NT2/D1 (cell line): ENCODE results near the gene PPP1R17.

Experiments
- DNase-seq: peaks from one replicate; pipeline ENCODE4 v3.0.0-alpha.2; 2011; ENCODE audit warnings: low read depth, low spot score
- H3K27me3 ChIP-seq: 2 replicates; pipeline ENCODE4 v1.6.0; 2011; ENCODE audit warnings: mild to moderate bottlenecking; ENCODE audit not compliant: insufficient read length, insufficient read depth
- H3K36me3 ChIP-seq: 2 replicates; pipeline ENCODE4 v1.6.1; 2011; ENCODE audit warnings: mild to moderate bottlenecking, low read length, mixed read lengths; ENCODE audit not compliant: insufficient read depth, insufficient read length
- H3K4me1 ChIP-seq: 2 replicates; pipeline ENCODE4 v1.5.1; 2011; ENCODE audit not compliant: insufficient read depth, insufficient read length
- H3K4me3 ChIP-seq: 2 replicates; pipeline ENCODE4 v1.5.1; 2011; ENCODE audit warnings: low read depth; ENCODE audit not compliant: insufficient read length
- H3K9ac ChIP-seq: 2 replicates; pipeline ENCODE4 v1.6.0; 2011; ENCODE audit warnings: low read depth; ENCODE audit not compliant: insufficient read length
- H3K9me3 ChIP-seq: 2 replicates; pipeline ENCODE4 v1.5.1; 2011; ENCODE audit warnings: mild to moderate bottlenecking, low read length; ENCODE audit not compliant: insufficient read depth
- SUZ12 ChIP-seq: IDR thresholded peaks from 2 replicates; pipeline ENCODE4 v1.6.1; 2011; ENCODE audit not compliant: insufficient read length, insufficient read depth; ENCODE audit errors: extremely low read depth
- YY1 ChIP-seq: IDR thresholded peaks from 2 replicates; pipeline ENCODE4 v1.6.1; 2011; ENCODE audit not compliant: insufficient read length, insufficient read depth
- ZNF274 ChIP-seq: IDR thresholded peaks from 2 replicates; pipeline ENCODE4 v1.6.1; 2011; ENCODE audit warnings: mild to moderate bottlenecking, low read depth, low read length

Gene PPP1R17

GRCh38 chr7:31683445-31684225 is 3.4 kb upstream of the PPP1R17 start:
- no peaks in the 10 kb centered on the region for H3K4me1 ChIP-seq
- no peaks in the 10 kb centered on the region for H3K27me3 ChIP-seq
- no peak for DNase-seq
- no peak overlapping the region for H3K9ac ChIP-seq
- no peaks in the 10 kb centered on the region for H3K36me3 ChIP-seq
- H3K9me3 ChIP-seq, result no peaks in the 10 kb centered on the region
- TF ChIP-seq YY1 (no peak), ZNF274 (no peak), SUZ12 (no peak)
- H3K4me3 ChIP-seq, result no peak overlapping the region

- peak; percentile 28 for DNase-seq
- TF ChIP-seq SUZ12, result no peak
- no peak for TF ChIP-seq YY1
- no peak for TF ChIP-seq ZNF274
- no peaks in the 10 kb centered on the region for H3K4me1 ChIP-seq
- no peaks in the 10 kb centered on the region for H3K27me3 ChIP-seq
- no peaks in the 10 kb centered on the region for H3K36me3 ChIP-seq
- H3K9me3 ChIP-seq, result no peaks in the 10 kb centered on the region
- no peak overlapping the region for H3K4me3 ChIP-seq
- no peak overlapping the region for H3K9ac ChIP-seq
These were observed 1.4 kb downstream of the PPP1R17 start for GRCh38 chr7:31688372-31688771.

- H3K9ac ChIP-seq, result no peak overlapping the region
- no peaks in the 10 kb centered on the region for H3K9me3 ChIP-seq
- no peaks in the 10 kb centered on the region for H3K36me3 ChIP-seq
- DNase-seq, result no peak
- no peak for TF ChIP-seq YY1
- no peak for TF ChIP-seq SUZ12
- TF ChIP-seq ZNF274, result no peak
- no peak overlapping the region for H3K4me3 ChIP-seq
- H3K27me3 ChIP-seq, result no peaks in the 10 kb centered on the region
- H3K4me1 ChIP-seq, result no peaks in the 10 kb centered on the region
These were observed 2.0 kb downstream of the PPP1R17 start for GRCh38 chr7:31688996-31689395.

GRCh38 chr7:31690935-31691334 is 3.9 kb downstream of the PPP1R17 start:
- Histone ChIP-seq H3K36me3 (no peaks in the 10 kb centered on the region), H3K9me3 (no peaks in the 10 kb centered on the region), H3K4me3 (no peak overlapping the region), H3K27me3 (no peaks in the 10 kb centered on the region), H3K9ac (no peak overlapping the region), H3K4me1 (no peaks in the 10 kb centered on the region)
- DNase-seq, result no peak
- no peak for TF ChIP-seq SUZ12
- no peak for TF ChIP-seq YY1
- TF ChIP-seq ZNF274, result no peak

- H3K9me3 ChIP-seq, result no peaks in the 10 kb centered on the region
- H3K9ac ChIP-seq, result no peak overlapping the region
- H3K36me3 ChIP-seq, result no peaks in the 10 kb centered on the region
- no peak for TF ChIP-seq ZNF274
- no peak for TF ChIP-seq SUZ12
- H3K27me3 ChIP-seq, result no peaks in the 10 kb centered on the region
- DNase-seq, result no peak
- no peaks in the 10 kb centered on the region for H3K4me1 ChIP-seq
- no peak overlapping the region for H3K4me3 ChIP-seq
These were observed 5.4 kb downstream of the PPP1R17 start for GRCh38 chr7:31692451-31692850.

GRCh38 chr7:31692871-31693270 is 5.9 kb downstream of the PPP1R17 start:
- no peak overlapping the region for H3K9ac ChIP-seq
- no peaks in the 10 kb centered on the region for H3K27me3 ChIP-seq
- no peak overlapping the region for H3K4me3 ChIP-seq
- no peaks in the 10 kb centered on the region for H3K36me3 ChIP-seq
- no peaks in the 10 kb centered on the region for H3K9me3 ChIP-seq
- DNase-seq, result no peak
- TF ChIP-seq ZNF274 (no peak), YY1 (no peak), SUZ12 (no peak)
- H3K4me1 ChIP-seq, result no peaks in the 10 kb centered on the region

GRCh38 chr7:31695859-31696614 is 9.0 kb downstream of the PPP1R17 start:
- Histone ChIP-seq H3K4me1 (no peaks in the 10 kb centered on the region), H3K4me3 (no peak overlapping the region), H3K9ac (no peak overlapping the region), H3K9me3 (no peaks in the 10 kb centered on the region), H3K27me3 (no peaks in the 10 kb centered on the region), H3K36me3 (no peaks in the 10 kb centered on the region)
- TF ChIP-seq ZNF274 (no peak), SUZ12 (no peak), YY1 (no peak)
- no peak for DNase-seq
